Suppressor macrophage (primary cell): ENCODE results near the gene EPHA1.
A peak's percentile ranks its signal among the peaks of the same experiment; 100 is the strongest.
"Not testable (repeated sequence)": the region's sequence is repeated elsewhere in the genome, so short reads cannot be mapped to it uniquely, and the experiment has no call there.

Experiments
- DNase-seq, 4 experiments: peaks; one replicate each; pipeline ENCODE4 v3.0.0-alpha.2; 2020 to 2022

The EPHA1 gene

GRCh38 chr7:143429770-143430698 lies 21.4 kb upstream of the EPHA1 start:
- DNase-seq, result peak in 3 of 4 experiments; percentile 39 to 43 (median 40)

- no peak for DNase-seq
These were observed 18.0 kb upstream of the EPHA1 start for GRCh38 chr7:143426479-143427142.

- not testable (repeated sequence) for DNase-seq
These were observed 15.8 kb upstream of the EPHA1 start for GRCh38 chr7:143424476-143424875.

- DNase-seq, result no peak
These were observed 13.4 kb upstream of the EPHA1 start for GRCh38 chr7:143422033-143422432.

GRCh38 chr7:143420624-143421023 lies 12.0 kb upstream of the EPHA1 start:
- DNase-seq, result not testable (repeated sequence)

- no peak for DNase-seq
These were observed 11.2 kb upstream of the EPHA1 start for GRCh38 chr7:143419880-143420279.

GRCh38 chr7:143418681-143419458 lies 10.2 kb upstream of the EPHA1 start:
- no peak for DNase-seq

GRCh38 chr7:143417734-143418383 lies 9.2 kb upstream of the EPHA1 start:
- no peak for DNase-seq

GRCh38 chr7:143416565-143417149 lies 8.0 kb upstream of the EPHA1 start:
- DNase-seq, result peak; percentile 63 to 83 (median 70)

GRCh38 chr7:143415742-143416397 lies 7.2 kb upstream of the EPHA1 start:
- DNase-seq, result no peak

GRCh38 chr7:143415209-143415608 lies 6.6 kb upstream of the EPHA1 start:
- DNase-seq, result not testable (repeated sequence)

- no peak for DNase-seq
These were observed 4.5 kb upstream of the EPHA1 start for GRCh38 chr7:143413123-143413522.

GRCh38 chr7:143411976-143412708 lies 3.5 kb upstream of the EPHA1 start:
- no peak for DNase-seq

- peak; percentile 62 to 86 (median 74) for DNase-seq
These were observed 1.9 kb upstream of the EPHA1 start for GRCh38 chr7:143410521-143411004.

GRCh38 chr7:143408252-143408685 lies 387 bp downstream of the EPHA1 start:
- DNase-seq, result no peak

- DNase-seq, result peak in 3 of 4 experiments; percentile 29 to 48 (median 39)
These were observed 1.1 kb downstream of the EPHA1 start for GRCh38 chr7:143407287-143408251.

GRCh38 chr7:143406002-143406357 lies 2.7 kb downstream of the EPHA1 start:
- DNase-seq, result no peak

GRCh38 chr7:143405173-143406001 lies 3.3 kb downstream of the EPHA1 start:
- no peak for DNase-seq
